GM12872 (cell line): Measurements from ENCODE around the gene MGLL.

Source experiments
- CTCF ChIP-seq: IDR thresholded peaks from 3 replicates; pipeline ENCODE4 v1.5.1; 2011; ENCODE audit warnings: low read depth, mild to moderate bottlenecking, low read length, moderate library complexity; ENCODE audit not compliant: insufficient read depth

Gene MGLL

DNA sequence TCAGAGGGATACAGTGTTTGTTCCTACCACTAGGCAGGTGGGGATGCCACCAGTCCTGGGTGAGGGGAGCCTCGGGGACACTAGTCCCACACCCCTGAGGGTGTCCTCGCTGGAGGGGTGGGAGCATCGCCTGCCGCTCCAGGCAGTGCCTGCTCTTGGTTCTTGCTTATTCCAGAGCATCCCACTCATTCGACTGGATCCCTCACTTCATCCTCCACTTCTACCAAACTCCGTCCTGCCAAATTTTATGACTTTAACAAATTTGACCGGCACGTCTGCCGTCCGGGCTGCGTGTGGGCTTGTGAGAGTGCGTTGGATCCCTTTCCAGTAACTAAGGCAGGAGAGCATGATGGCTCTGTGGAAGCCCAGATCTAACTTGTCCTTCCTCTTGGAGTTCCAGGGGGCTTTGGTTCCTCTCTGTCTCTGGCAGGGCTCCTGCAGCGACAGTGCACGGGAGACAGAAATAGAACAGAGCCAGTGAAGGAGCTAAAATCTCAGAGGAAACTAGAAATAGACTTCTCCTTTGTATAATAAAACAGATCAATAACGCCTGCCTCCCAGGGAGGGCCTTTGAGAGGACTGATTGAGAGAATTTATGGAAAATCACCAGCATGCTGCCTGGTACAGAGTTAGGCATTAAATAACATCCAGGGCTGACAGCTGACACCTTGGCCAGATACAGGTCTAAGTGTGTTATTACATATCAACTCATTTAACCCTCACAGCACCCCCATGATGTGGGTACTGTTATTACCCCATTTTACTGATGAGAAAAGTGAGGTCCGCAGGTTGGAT lies 34.5 kb downstream of the MGLL start:
- no peak for TF ChIP-seq CTCF

GRCh38 chr3:127787071-127787490 lies 35.2 kb downstream of the MGLL start:
- no peak for TF ChIP-seq CTCF

DNA sequence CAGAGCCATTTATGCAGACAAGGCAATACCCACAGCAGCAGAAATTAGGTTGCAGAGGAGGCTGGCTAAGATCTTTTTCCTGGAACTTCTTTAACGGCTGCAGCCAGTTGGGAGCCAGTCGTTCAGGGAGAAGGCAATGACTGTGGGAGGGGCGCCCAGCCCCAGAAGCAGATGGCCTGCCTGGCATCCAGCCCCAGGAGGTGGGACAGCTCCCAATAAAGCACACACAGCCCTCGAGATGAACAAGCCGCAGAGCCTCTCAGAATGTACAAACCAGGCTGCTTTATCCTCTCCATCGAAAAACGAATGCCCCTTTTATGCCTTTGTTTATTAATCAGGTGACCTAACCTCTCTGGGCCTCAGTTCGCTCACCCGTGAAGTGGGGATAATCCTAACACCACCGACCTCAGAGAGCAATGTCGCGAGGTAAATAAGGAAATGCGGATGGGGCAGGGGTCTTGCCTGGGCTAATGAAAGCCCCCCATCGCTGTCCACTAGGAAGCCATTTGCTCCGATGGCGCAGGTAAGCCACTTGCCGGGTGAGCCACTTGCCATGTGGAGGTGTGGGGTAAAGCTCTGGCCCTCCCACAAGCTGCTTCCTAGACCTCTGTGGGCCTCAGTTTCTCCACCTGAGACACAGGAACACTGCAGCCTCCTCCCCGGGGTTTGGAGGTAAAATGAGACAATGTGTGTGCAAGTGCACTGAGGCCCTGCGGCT lies 35.8 kb downstream of the MGLL start:
- no peak for TF ChIP-seq CTCF

- TF ChIP-seq CTCF = no peak
Observed at GRCh38 chr3:127785711-127786265, 36.5 kb downstream of the MGLL start.

- TF ChIP-seq CTCF = no peak
Observed at GRCh38 chr3:127784865-127785710, 37.2 kb downstream of the MGLL start.

DNA sequence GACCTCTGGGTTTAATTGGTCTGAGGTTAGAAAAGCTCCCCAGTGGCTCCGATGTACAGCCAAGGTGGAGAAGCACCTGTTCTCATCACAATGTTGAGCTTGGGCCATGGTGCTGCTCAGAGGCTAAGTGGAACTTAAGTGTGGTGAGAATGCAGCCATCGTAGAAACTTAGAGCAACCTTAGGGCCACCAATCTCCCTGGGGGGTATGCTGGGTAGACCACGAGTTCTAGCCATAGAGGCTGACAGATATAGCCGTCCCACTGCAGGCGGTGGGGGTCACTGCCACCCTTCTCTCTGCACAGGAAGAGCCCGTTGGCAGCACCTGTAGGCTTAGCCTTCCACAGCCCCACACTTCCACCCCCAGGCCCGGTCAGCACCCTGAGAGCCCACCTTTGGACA lies 38.0 kb downstream of the MGLL start:
- no peak for TF ChIP-seq CTCF
